Left ventricle myocardium superior (tissue), 1 donor: ENCODE data around the gene RBM26. TPM values are rescaled to one million over a fixed set of nuclear protein-coding genes. Genes with fewer than 3 reads are reported as not detected.

Source experiments
- ATAC-seq: fragments of 200-7000 bp; cut with Tn5 transposase; one replicate; pipeline ENCODE4 v1.9.1; 2020; ENCODE audit warnings: mild to moderate bottlenecking, moderate library complexity
- DNase-seq: peaks from one replicate; pipeline ENCODE4 v3.0.0-alpha.2; 2020
- intact Hi-C: fragments of 100-400 bp; cut with micrococcal nuclease; formaldehyde crosslinking; loops from one replicate; pipeline ENCODE4 v1.11.0; 2022
- total RNA-seq: library from RNA; stranded (reverse); fragmentation: NEBNext Ultra II Directional; extraction: Animal tissue kit (Norgen Biotek cat#: 25700); gene quantifications from one replicate; pipeline ENCODE4 v1.2.1, GENCODE V29; 2021
- donor health status: DM: no; HTN: yes; CAD: no; lungs with severe emphysema.

RBM26 gene
- total RNA-seq, 1 donor from 2014 or later, result 21.5 TPM

DNA sequence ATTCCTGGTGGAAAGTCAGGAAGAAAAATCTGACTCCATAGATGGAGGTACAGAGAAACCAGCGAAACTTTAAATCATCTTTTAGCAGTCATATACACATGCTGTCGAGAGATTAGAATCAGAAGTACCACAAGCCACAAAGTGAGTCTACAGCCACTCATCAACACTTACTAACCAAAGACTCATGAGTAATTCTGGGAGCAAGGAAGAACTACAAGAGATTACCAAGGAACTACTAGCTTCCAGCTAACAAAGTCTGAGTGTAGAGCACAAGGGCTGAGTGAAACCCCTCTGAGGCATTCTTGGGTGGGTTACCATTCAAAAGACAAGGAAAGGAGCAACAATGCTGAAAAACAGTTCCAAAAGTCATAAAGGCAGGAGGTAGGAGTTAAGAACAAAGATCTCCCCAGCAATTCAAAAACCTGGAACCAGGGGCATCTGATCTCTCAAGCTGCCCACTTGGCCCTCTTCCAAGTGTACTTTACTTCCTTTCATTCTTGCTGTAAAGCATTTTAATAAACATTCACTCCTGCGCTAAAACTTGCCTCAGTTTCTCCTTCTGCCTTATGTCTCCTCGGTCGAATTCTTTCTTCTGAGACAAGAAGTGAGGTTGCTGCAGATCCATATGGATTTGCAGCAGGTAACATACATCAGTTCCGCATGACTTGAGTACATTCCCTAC, 13.0 kb downstream of the RBM26 start:
- ATAC-seq (no peak), DNase-seq (no peak)
- intact Hi-C loops, result no loop called here

DNA sequence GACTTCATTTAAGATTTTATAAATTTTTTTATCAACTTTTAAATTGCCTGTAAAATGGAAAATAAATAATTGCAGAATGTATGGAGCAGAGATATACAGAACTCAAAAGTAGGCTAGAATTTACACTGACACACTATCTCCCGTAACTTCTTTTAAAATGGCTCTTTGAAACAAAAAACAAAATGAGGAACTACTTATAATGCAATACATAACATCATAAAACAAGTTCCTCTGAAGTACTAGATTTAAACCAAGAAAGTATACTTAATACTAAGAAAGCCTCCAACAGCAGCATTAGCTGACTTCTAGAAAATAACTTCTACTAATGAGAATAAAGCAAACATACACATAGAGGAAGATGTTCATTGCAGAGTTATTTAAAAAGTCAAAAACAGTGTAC, 17.0 kb downstream of the RBM26 start:
- intact Hi-C loops, result no loop called here
- DNase-seq (no peak), ATAC-seq (no peak)

DNA sequence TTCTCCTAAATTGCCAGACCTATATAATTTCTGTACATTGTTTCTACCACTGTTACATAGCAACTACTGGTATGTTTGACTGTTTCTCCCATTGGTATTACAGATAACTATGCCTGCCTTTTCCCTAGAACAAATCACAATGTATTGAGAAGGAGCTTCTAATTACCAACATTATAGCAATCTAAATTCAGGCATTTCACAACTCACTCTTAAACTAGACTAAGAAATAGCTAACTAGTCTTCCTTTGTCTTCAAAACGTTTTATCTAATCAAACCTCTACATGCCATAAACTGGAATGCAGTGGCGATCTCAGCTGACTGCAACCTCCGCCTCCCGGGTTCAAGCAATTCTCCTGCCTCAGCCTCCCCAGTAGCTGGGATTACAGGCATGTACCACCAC, 18.2 kb downstream of the RBM26 start:
- ATAC-seq (no peak), DNase-seq (no peak)
- intact Hi-C loops, result no loop called here

DNA sequence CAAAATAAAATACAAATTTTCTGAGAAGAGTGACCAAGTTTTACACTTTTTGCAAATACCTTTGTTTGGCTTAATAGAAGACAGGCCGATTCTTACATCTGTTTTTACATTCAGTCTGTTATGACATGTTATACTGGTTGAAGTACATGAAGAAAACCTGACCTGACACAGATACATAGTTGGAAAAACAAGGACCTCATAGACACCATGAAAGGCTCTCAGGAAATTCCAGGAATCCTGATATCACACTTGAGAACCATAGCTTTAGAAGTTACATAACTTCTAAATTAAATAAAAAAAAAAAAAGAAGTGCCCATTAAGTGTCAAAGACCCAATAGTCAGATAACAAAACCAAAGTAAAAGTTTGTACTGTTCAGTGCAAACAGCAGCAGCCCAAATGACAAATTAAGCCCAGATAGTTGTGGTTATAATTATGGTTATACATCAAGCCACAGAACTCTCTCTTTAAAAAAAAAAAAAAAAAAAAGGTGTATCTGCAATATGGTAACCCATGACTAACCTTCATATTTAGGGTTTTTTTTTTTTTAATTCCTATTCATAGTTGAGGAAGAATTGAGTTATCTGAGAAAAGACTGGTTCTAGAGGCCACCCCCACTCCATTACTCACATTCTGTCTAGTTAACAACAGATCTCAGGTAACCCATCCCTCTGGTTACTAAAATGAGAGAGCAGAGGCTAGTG, 19.8 kb downstream of the RBM26 start:
- intact Hi-C loops, result no loop called here
- DNase-seq (no peak), ATAC-seq (no peak)

DNA sequence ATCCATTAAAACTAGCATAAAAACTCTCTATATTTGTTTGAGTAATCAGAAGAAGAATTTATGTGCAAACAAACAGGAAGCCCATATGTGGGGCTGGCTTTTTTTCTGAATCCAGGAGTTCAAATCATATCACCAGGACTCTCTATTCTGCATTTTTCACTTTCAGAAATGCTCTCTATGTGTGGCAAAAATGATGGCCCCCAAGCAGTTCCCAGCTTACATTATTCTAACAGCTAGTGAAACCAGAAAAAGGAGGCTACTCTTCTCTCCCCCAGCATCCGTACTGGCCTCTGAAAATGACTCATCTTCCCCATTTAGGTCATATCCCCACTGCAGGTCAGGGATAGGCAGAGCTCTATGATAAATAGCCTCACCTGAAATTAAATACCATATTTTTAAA, 20.4 kb downstream of the RBM26 start:
- DNase-seq (no peak), ATAC-seq (peak; percentile 60)
- intact Hi-C loops, result no loop called here

DNA sequence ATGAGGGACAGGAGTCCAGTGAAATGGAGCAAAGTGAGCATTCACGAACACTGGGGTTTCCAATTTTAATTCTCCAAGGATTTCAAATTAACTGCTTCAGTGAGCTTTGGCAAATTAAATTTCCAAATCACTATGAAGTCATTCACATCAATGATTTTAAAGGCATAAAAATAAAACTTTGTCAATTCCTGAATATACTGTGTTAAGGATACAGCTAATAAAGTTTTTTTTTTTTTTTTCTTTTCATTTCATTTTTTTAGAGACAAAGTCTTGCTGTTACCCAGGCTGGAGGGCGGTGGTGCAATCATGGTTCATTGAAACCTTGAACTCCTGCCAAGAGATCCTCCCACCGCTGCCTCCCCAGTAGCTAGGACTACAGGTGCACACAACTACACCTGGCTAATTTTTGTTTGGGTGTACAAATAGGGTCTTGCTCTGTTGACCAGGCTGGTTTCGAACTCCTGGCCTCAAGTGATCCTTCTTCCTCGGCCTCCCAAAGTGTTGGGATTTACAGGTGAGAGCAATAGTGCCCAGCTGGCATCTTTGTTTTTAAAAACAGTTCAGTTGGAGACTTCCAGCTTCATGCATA, 21.9 kb downstream of the RBM26 start:
- ATAC-seq, result no peak
- intact Hi-C loops, result no loop called here
- DNase-seq, result no peak

DNA sequence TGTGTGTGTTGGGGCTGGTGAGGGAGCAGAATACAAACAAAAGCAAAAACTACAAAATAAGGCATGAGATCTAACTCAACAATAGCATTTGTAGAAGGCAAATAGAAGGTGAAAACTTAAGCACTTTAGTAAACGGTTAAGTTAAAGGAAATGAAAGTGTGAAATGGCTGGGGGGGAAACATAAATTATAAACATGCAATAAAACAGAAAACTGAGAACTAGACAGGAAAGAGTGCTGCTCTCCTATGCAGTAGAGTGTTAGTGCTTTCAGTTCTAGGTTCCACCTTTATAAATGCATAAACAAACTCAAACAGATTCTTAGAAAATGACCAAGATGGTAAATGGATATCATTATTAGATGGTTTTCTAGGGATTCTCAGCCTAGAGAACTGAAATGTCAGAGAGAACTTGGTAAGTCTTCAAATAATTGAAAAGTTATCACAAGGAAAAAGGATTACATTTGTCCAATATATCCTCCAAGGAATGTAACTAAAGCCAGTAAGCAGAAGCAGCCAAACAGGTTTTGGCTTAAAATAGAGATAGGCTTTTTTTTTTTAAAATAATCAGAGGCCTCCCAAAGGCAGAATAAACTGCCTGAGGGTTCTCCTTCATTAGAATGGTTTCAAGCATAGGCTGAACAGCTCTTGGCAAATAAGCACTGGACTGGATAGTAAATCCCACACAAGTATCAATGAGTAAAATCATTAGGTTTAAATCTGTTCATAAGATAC, 23.3 kb downstream of the RBM26 start:
- intact Hi-C loops, result no loop called here

DNA sequence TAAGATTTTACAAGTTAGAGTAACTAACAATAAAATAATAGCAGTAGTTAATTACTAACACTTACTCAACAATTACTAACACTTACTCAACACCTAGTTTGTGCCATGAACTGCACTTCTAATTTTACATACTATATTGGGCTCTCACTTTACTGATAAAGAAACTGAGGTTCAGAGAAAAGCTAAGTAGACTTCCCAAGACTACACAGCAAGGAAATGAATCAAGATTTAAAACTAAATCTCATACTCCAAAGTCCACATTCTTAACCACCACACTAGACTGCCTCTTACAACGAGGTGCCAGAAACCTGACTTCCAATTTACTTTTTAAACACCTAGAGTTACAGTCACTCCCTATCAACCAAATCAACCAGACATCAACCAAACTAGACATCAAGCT, 25.1 kb downstream of the RBM26 start:
- intact Hi-C loops, result no loop called here
- DNase-seq (no peak), ATAC-seq (no peak)

More for the DNA sequence above, 23.3 kb downstream of the RBM26 start:
- no peak for DNase-seq
- ATAC-seq, result no peak

DNA sequence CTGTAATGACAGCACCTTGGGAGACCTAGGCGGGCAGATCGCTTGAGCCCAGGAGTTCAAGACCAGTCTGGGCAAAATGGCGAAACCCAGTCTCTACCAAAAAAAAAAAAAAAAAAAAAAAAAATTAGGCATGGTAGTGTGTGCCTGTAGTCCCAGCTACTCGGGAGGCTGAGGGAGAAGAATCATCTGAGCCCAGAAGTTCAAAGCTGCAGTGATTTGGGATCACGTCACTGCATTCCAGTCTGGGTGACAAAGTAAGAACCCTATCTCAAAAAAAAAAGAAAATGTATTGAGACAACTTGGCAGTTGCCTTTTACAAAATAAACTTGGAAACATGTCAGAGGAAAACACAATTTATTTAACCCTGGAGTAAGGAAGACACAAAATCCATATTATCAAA, 26.8 kb downstream of the RBM26 start:
- intact Hi-C loops, result no loop called here
- DNase-seq, result no peak
- ATAC-seq, result peak; percentile 25

DNA sequence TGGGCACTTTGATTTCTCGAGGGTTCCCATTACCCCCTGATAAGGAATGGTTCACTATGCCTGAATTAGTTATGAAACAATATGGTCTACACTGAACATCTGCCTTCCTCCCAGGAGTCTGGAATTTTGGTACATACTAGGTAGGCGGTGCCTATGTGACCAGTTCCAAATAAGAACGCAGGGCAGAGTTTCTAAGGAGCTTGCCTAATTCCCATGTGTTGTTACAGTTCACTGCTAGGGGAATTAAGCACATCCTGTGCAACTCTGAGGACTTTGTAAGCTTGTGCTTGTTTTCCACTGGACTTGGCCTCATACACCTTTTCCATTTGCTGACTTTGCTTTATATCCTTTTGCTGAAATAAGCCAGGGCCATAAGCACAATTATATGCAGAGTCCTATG, 29.2 kb downstream of the RBM26 start:
- intact Hi-C loops, result no loop called here
- ATAC-seq, result no peak
- no peak for DNase-seq

DNA sequence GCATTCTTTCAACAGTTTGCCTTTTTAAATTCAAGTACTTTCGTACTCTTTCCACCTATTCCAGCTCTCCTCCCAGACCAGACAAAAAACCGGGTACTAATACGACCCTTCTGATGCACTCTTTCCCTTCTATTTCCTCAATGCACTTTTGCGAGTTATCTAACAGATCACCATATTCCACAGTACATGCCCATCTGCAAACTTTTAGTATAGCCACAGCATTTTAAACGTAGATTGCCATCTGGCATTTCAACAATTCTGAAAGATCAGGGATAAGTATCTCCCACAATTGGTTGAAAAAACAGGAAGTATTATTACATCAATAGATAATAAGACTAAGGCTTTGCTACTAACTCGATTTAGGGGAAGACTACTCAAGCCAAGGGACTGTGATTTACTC, 31.5 kb downstream of the RBM26 start:
- intact Hi-C loops, result no loop called here
- DNase-seq (no peak), ATAC-seq (no peak)

DNA sequence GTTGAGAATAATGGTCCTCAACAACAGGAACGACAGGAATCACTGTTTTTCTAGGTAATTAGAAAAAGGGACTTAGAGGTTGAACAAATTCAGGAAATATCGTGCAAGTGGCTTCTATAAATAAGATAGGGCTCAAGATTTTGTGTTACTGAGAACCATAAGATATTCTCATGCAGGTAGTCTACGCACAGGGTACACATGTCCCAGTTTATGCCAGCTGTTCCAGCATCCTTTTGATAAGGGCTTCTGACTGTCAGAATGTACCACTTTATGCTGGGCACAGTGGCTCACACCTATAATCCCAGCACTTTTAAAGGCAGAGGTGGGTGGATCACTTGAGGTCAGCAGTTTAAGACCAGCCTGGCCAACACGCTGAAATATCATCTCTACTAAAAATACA, 32.1 kb downstream of the RBM26 start:
- no peak for ATAC-seq
- no peak for DNase-seq
- intact Hi-C loops, result no loop called here

DNA sequence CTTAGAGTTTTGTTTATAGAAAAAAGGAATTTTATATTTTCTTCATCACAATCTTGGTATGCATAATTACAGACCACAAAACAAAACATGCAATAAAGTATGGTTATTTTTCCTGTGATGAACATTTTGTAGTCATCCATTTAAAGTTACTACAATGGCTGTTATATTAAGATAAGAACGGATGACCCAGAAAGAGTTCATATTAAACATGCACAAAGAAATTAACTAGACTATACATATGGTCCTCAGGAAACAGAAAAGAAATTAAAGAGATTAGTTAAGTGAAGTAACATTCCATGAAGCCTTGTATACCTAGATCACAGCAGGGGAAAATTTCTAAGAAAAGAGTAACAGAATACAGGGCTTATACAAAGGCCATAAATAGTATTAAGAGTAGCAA, 36.8 kb downstream of the RBM26 start:
- intact Hi-C loops, result no loop called here
- ATAC-seq (no peak), DNase-seq (no peak)

DNA sequence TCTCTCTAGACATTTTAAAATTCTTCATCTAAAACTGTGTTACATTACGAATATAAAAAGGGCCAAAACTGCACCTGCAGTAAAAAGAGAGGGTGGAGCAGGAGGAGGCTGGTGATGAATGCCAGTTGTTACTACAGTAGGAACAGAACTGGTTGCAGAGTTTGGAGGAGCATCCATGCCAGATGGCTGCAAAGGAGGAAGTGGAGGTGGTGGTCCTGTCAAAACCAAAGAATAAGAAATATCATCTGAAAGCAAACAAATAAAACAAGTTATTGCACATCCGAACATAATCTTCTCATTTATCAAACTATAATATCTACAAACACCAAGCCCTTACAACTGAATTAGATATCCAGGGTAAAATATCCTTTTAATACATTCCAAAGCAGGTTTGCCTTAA, 40.1 kb downstream of the RBM26 start:
- intact Hi-C loops, result no loop called here
- no peak for DNase-seq
- no peak for ATAC-seq

DNA sequence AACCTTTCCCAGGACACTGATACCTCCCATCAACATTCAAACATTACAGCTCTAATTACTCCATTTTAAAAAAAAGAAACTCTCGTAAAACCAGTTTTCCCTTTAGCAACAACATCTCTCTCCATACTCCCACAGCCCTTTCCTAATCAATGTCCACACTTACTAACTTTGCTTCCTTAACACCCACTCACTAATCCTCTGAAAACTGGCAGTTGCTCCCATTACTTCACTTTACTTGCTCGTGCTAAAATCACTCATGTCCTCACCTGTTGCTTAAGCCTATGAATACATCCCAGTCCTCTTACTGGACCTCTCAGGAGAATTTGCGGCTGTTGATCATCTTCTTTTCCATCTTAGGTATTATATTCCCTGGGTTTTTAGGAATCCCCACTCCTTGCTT, 44.8 kb downstream of the RBM26 start:
- intact Hi-C loops, result no loop called here
- DNase-seq (no peak), ATAC-seq (no peak)

DNA sequence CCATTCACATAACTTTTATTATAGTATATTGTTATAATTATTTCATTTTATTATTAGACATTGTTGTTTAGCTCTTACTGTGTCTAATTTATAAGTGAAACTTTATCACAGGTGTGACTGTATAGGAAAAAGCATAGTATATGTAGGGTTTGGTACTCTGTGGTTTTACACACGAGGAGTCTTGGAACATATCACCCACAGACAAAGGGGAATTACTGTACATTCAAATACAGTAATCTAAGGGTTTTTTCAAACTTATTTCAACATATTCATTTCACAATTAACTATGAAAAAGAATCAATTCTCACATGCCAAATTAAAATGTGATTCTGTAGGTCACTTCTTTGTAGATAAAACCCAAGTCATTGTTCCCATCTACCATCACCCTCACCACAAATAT, 46.0 kb downstream of the RBM26 start:
- ATAC-seq (no peak), DNase-seq (no peak)
- intact Hi-C loops, result no loop called here

DNA sequence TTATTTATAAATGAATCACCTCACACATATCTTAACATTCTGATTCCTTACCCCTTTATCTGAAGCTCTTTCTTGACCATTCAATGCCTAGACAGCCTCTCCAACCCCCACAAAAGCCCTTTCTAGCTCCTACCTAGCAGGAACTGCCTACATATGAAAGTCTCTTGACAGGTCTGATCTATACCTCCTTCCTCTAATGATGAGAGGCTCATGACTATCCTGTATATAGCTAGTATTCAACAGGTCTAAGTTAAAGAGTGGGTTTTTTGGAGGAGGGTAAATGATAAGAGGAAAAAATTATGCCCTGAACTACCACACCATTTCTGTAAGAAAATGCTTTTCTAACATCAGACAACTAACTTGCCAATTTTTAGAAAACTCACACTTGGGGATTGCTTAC, 47.0 kb downstream of the RBM26 start:
- ATAC-seq, result no peak
- intact Hi-C loops, result no loop called here
- no peak for DNase-seq

DNA sequence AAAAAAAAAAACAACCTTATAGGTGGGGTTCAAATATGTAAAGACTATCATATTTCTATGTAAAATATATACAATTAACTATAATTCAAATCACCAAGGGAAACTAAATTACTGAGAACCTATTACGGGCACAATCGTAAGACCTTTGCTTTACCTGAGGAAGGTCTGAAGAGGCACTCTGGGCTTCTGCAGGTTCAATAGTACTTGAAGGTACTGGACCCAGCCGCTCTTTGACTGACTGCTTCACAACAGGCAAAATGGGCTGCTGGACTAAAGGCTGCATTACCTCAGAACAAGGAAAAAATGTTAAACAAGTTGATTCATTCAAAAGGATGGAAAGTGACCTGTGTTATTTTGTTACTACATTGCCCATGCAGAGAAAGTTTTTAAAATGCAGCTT, 51.8 kb downstream of the RBM26 start:
- intact Hi-C loops, result no loop called here
- DNase-seq (no peak), ATAC-seq (no peak)

DNA sequence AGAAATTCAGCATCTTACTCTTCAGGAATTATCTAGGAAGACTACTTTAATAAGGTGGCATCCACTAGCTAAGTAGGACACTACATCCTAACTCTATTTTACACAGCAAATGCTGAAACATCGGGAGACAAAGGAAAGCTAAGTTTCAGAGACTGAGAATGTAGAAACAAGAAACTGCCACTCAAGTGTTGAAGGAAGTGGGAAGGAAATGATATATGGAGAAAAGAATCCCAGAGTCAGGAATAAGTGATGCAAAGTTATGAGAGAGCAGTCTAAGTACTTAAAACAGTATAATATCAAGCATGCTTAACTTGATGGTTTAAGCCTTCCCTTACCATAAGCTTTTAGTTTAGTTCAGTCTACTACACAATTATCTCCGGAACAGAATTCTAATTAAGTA, 52.4 kb downstream of the RBM26 start:
- DNase-seq (no peak), ATAC-seq (no peak)
- intact Hi-C loops, result no loop called here

DNA sequence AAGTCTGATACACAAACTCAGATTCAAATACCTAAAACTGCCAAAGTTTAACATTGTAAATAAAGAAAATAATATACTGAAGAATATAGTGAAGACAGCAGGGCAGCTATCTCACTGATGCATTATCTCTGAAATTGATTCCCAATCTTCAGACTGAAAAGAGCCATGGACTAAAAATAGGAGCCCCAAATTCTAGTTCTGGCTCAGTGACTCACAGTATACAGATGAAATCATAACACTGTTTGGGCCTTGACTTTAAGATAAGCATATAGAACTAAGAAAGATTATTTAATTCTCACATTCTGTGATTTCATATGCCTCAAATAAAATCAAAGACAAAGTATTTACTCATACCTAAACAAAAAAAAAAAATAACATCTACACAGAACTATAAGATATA, 53.9 kb downstream of the RBM26 start:
- no peak for ATAC-seq
- no peak for DNase-seq
- intact Hi-C loops, result no loop called here
